ENCODE measurements around the gene NOSIP.

GRCh38 chr19:49587227-49587626 lies 6.9 kb upstream of the NOSIP start:
- TF ChIP-seq, protein P1, sequence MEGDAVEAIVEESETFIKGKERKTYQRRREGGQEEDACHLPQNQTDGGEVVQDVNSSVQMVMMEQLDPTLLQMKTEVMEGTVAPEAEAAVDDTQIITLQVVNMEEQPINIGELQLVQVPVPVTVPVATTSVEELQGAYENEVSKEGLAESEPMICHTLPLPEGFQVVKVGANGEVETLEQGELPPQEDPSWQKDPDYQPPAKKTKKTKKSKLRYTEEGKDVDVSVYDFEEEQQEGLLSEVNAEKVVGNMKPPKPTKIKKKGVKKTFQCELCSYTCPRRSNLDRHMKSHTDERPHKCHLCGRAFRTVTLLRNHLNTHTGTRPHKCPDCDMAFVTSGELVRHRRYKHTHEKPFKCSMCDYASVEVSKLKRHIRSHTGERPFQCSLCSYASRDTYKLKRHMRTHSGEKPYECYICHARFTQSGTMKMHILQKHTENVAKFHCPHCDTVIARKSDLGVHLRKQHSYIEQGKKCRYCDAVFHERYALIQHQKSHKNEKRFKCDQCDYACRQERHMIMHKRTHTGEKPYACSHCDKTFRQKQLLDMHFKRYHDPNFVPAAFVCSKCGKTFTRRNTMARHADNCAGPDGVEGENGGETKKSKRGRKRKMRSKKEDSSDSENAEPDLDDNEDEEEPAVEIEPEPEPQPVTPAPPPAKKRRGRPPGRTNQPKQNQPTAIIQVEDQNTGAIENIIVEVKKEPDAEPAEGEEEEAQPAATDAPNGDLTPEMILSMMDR (IDR thresholded peaks at IDR 0.05; ENCODE audit: insufficient read depth, low read depth, low read length): no peak
- TF ChIP-seq EZH2 (IDR thresholded peaks at IDR 0.05; ENCODE audit: insufficient read depth, low read length): no peak

All from astrocyte (in vitro differentiated cells and primary cell).